Mesenchymal stem cell (in vitro differentiated cells and primary cell): ENCODE data around the gene ALDH16A1.

Experiments
- DNase-seq: peaks from one replicate; pipeline ENCODE4 v3.0.0-alpha.2; 2013
- H2AFZ ChIP-seq: one replicate; pipeline ENCODE4 v1.6.1; 2013; ENCODE audit warnings: low read depth, mild to moderate bottlenecking, control low read depth, inconsistent platforms, low read length, moderate library complexity
- H2AK5ac ChIP-seq: 2 replicates; pipeline ENCODE4 v1.6.1; 2013; ENCODE audit warnings: low read length, moderate library complexity, mild to moderate bottlenecking, inconsistent platforms; ENCODE audit not compliant: severe bottlenecking
- H2BK120ac ChIP-seq: one replicate; pipeline ENCODE4 v1.6.1; 2013; ENCODE audit warnings: low read depth, mild to moderate bottlenecking, inconsistent platforms, low read length, moderate library complexity
- H2BK12ac ChIP-seq, 2 experiments: one replicate each; pipeline ENCODE4 v1.6.1; 2013; ENCODE audit warnings: inconsistent platforms in 2 of 2, low read length in 2 of 2, mild to moderate bottlenecking in 2 of 2, moderate library complexity in 2 of 2, control low read depth in 1 of 2
- H2BK15ac ChIP-seq: one replicate; pipeline ENCODE4 v1.6.1; 2013; ENCODE audit warnings: mild to moderate bottlenecking, low read depth, inconsistent platforms; ENCODE audit not compliant: poor library complexity, severe bottlenecking
- H2BK5ac ChIP-seq: 2 replicates; pipeline ENCODE4 v1.6.1; 2013; ENCODE audit warnings: low read depth, mild to moderate bottlenecking, low read length, control low read depth, inconsistent platforms; ENCODE audit not compliant: poor library complexity, severe bottlenecking
- H3K14ac ChIP-seq, 2 experiments: one replicate each; pipeline ENCODE4 v1.6.1; 2013; ENCODE audit warnings: inconsistent platforms in 2 of 2, low read length in 2 of 2, control low read depth in 1 of 2, mild to moderate bottlenecking in 1 of 2, moderate library complexity in 1 of 2
- H3K18ac ChIP-seq, 2 experiments: one replicate each; pipeline ENCODE4 v1.6.1; 2013; ENCODE audit warnings: inconsistent platforms in 2 of 2, low read length in 2 of 2, control low read depth in 1 of 2, low read depth in 1 of 2, mild to moderate bottlenecking in 1 of 2
- H3K23ac ChIP-seq, 2 experiments: one replicate each; pipeline ENCODE4 v1.6.1; 2013; ENCODE audit warnings: inconsistent platforms in 2 of 2, low read length in 2 of 2, mild to moderate bottlenecking in 2 of 2, moderate library complexity in 2 of 2, control low read depth in 1 of 2
- H3K27ac ChIP-seq: 2 replicates; pipeline ENCODE4 v1.5.1; 2013; ENCODE audit warnings: mild to moderate bottlenecking, moderate library complexity, low read length, control low read depth, inconsistent platforms; ENCODE audit not compliant: poor library complexity, severe bottlenecking
- H3K27me3 ChIP-seq, 2 experiments: 2 replicates each; pipeline versions ENCODE4 v1.6.1 to v1.7.0; 2013; ENCODE audit warnings: low read length in 2 of 2, mild to moderate bottlenecking in 2 of 2, moderate library complexity in 2 of 2, control low read depth in 1 of 2, inconsistent platforms in 1 of 2; ENCODE audit not compliant: control insufficient read depth in 1 of 2, insufficient read depth in 1 of 2
- H3K36me3 ChIP-seq, 2 experiments: 2 replicates each; pipeline versions ENCODE4 v1.6.1 to v1.7.0; 2013; ENCODE audit warnings: low read length in 2 of 2, control low read depth in 1 of 2, inconsistent platforms in 1 of 2, low read depth in 1 of 2, mild to moderate bottlenecking in 1 of 2; ENCODE audit not compliant: insufficient read depth in 2 of 2, control insufficient read depth in 1 of 2
- H3K4ac ChIP-seq, 2 experiments: one replicate each; pipeline ENCODE4 v1.6.1; 2013; ENCODE audit warnings: inconsistent platforms in 2 of 2, low read length in 2 of 2, mild to moderate bottlenecking in 2 of 2, moderate library complexity in 2 of 2, control low read depth in 1 of 2, low read depth in 1 of 2
- H3K4me1 ChIP-seq: 2 replicates; pipeline ENCODE4 v1.6.1; 2013; ENCODE audit warnings: low read depth, low read length, control low read depth; ENCODE audit not compliant: control insufficient read depth, insufficient read depth
- H3K4me2 ChIP-seq: 2 replicates; pipeline ENCODE4 v1.6.1; 2013; ENCODE audit warnings: low read length, mild to moderate bottlenecking, inconsistent platforms; ENCODE audit not compliant: poor library complexity, severe bottlenecking
- H3K4me3 ChIP-seq, 2 experiments: 2 replicates each; pipeline versions ENCODE4 v1.5.1 to v1.7.0; 2013; ENCODE audit warnings: low read length in 2 of 2, mild to moderate bottlenecking in 2 of 2, control low read depth in 1 of 2, low read depth in 1 of 2; ENCODE audit not compliant: insufficient read depth in 1 of 2
- H3K79me1 ChIP-seq: replicated peaks from 2 replicates; pipeline ENCODE4 v1.6.1; 2013; ENCODE audit warnings: mild to moderate bottlenecking, control low read depth, low read length, inconsistent platforms; ENCODE audit not compliant: poor library complexity, severe bottlenecking
- H3K9ac ChIP-seq: 2 replicates; pipeline ENCODE4 v1.7.0; 2013; ENCODE audit warnings: mild to moderate bottlenecking, low read length, moderate library complexity
- H3K9me3 ChIP-seq: 2 replicates; pipeline ENCODE4 v1.7.0; 2013; ENCODE audit warnings: mild to moderate bottlenecking, low read length; ENCODE audit not compliant: control insufficient read depth
- H4K8ac ChIP-seq: one replicate; pipeline ENCODE4 v1.6.1; 2013; ENCODE audit warnings: inconsistent platforms, mild to moderate bottlenecking, low read length, moderate library complexity
- H4K91ac ChIP-seq: one replicate; pipeline ENCODE4 v1.6.1; 2013; ENCODE audit warnings: mild to moderate bottlenecking, low read length, inconsistent platforms
- WGBS: methylation state at CpG from one replicate; pipeline ENCODE4 v1.1.7; 2013; ENCODE audit warnings: mixed read lengths; 5-methylcytosine and 5-hydroxymethylcytosine counted together

The ALDH16A1 gene

DNA sequence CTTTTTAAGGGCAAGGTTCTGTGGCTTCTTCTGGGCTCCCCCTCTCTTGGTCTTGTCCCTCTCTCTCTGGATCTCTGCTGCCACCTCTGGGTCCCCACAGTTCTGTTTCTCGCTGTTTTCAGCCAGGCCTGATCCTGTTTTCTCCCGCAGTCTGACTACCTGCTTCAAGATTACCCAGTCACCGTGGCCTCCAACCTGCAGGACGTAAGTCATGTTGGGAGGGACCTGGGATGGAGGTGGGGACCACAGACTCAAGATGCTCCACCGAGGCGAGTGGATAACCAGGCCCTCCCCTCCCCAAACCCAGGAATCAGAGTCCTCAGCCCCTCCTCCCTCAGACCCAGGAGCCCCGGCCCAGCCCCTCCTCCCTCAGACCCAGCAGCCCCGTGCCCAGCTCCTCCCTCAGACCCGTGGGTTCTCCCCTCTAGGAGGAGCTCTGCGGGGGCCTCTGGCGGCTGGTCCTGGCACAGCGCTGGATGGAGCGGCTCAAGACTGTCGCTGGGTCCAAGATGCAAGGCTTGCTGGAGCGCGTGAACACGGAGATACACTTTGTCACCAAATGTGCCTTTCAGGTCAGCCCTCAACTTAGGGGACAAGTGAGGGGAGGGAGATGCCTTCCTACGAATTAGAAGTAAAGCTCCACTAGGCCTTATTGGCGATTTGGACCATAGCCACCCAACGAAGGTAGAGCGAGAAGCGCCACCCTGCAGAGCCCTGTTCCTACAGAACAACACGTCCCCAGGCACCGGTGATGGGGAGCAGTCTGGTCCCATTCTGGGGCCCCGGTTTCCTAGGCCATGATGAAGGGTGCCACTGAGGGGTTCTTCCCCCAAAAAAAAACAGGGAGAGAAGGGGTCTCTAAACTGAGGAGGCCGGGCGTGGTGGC, 23.2 kb downstream of the ALDH16A1 start:
- H4K8ac ChIP-seq = peak overlapping the region; percentile 71
- no peak overlapping the region for H3K4me2 ChIP-seq
- H3K14ac ChIP-seq = no peak overlapping the region
- no peaks in the 10 kb centered on the region for H3K79me1 ChIP-seq
- H2BK120ac ChIP-seq = no peak overlapping the region
- 42% methylated on average over 27 of the region's 27 CpGs for WGBS
- H2BK15ac ChIP-seq = no peak overlapping the region
- H3K36me3 ChIP-seq = no peaks in the 10 kb centered on the region
- no peak overlapping the region for H2AK5ac ChIP-seq
- H2BK12ac ChIP-seq = no peak overlapping the region
- H3K18ac ChIP-seq = no peak overlapping the region
- H2AFZ ChIP-seq = no peak overlapping the region
- H3K9me3 ChIP-seq = no peaks in the 10 kb centered on the region
- DNase-seq = peak; percentile 69
- peaks cover 0 to 7% of the 10 kb centered on the region in 2 experiments for H3K27me3 ChIP-seq
- H2BK5ac ChIP-seq = no peak overlapping the region
- peaks cover 14% of the 10 kb centered on the region for H3K4me1 ChIP-seq
- H3K23ac ChIP-seq = no peak overlapping the region
- H3K9ac ChIP-seq = peak overlapping the region; percentile 56
- no peak overlapping the region for H4K91ac ChIP-seq
- no peak overlapping the region for H3K4me3 ChIP-seq
- H3K27ac ChIP-seq = no peak overlapping the region
- no peak overlapping the region for H3K4ac ChIP-seq

- Histone ChIP-seq H3K14ac (no peak overlapping the region), H3K27ac (no peak overlapping the region), H3K4me3 (no peak overlapping the region), H3K4me2 (no peak overlapping the region), H2BK5ac (no peak overlapping the region), H3K27me3 (no peaks in the 10 kb centered on the region), H3K18ac (no peak overlapping the region), H4K91ac (no peak overlapping the region), H2BK15ac (no peak overlapping the region), H2BK12ac (no peak overlapping the region), H3K9ac (no peak overlapping the region), H2AK5ac (no peak overlapping the region), H3K23ac (no peak overlapping the region), H3K36me3 (peaks cover 0 to 7% of the 10 kb centered on the region in 2 experiments), H3K4ac (no peak overlapping the region), H2BK120ac (no peak overlapping the region), H3K79me1 (no peaks in the 10 kb centered on the region), H3K4me1 (peaks cover 5% of the 10 kb centered on the region), H3K9me3 (no peaks in the 10 kb centered on the region), H4K8ac (no peak overlapping the region), H2AFZ (no peak overlapping the region)
- DNase-seq = no peak
- WGBS = 88% methylated on average over 11 of the region's 14 CpGs
These were observed 27.1 kb downstream of the ALDH16A1 start for GRCh38 chr19:49479975-49480628.

DNA sequence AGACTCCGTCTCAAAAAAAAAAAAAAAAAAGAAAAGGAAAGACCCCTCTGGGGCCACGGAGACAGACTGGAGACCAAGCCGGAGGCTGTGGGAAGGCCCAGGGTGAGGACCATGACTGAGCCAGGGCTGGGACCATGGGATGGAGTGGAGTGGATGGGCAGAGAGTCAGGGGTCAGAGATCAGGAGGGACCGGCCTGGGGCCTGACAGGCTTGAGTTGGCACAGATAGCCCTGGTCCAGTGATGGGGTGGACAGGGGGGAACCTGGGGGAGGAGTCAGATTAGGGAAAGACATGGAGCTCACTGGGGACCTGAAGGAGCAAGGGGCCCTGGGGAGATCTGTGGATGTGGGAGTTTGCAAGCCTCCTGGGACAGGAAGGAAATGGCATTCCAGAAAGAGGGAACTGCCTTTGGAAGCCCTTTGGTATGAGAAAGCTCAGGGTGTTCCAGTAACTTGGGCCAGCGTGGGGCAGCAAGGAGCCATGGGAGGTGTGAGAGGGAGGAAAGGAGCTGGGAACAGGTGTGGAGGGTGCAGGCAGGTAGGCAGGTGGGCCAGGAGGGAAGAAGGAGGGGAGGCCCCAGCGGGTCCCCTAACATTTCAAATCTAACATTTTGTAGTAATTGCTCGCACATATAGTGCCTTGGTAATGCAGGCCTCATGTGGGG, 28.1 kb downstream of the ALDH16A1 start:
- H2AFZ ChIP-seq = no peak overlapping the region
- no peak overlapping the region for H3K9ac ChIP-seq
- no peak overlapping the region for H3K4ac ChIP-seq
- no peak for DNase-seq
- H3K79me1 ChIP-seq = peaks cover 2% of the 10 kb centered on the region
- H3K4me2 ChIP-seq = no peak overlapping the region
- H3K27me3 ChIP-seq = no peaks in the 10 kb centered on the region
- peaks cover 3% of the 10 kb centered on the region for H3K4me1 ChIP-seq
- H2BK120ac ChIP-seq = no peak overlapping the region
- 84% methylated on average over 5 of the region's 7 CpGs for WGBS
- H2BK5ac ChIP-seq = no peak overlapping the region
- H2BK15ac ChIP-seq = no peak overlapping the region
- no peak overlapping the region for H3K18ac ChIP-seq
- H4K8ac ChIP-seq = no peak overlapping the region
- no peak overlapping the region for H2AK5ac ChIP-seq
- H3K23ac ChIP-seq = no peak overlapping the region
- H4K91ac ChIP-seq = no peak overlapping the region
- no peak overlapping the region for H2BK12ac ChIP-seq
- no peak overlapping the region for H3K14ac ChIP-seq
- no peaks in the 10 kb centered on the region for H3K9me3 ChIP-seq
- H3K36me3 ChIP-seq = peaks cover 0 to 10% of the 10 kb centered on the region in 2 experiments
- H3K27ac ChIP-seq = no peak overlapping the region
- no peak overlapping the region for H3K4me3 ChIP-seq

DNA sequence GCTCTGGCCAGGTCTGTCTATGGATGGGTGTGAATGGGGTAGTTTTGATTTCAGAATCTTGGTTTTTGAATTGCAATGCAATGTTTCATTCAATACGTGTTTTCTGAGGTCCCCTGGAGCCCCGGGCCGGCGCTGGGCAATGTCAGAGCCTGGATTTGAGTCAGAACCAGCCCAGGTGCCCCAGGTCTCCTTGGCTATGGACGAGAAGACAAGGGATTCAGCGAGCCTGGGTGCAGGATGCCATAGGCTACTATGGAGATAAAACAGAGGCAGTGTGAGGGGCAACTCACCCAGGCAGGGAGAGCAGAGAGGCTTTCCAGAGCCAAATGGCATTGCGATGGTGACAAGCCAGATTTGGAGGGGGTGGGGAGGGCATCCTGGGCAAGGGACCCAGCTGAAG, 33.2 kb downstream of the ALDH16A1 start:
- H2BK12ac ChIP-seq = no peak overlapping the region
- 91% methylated on average over 7 of the region's 7 CpGs for WGBS

More for the DNA sequence above, 33.2 kb downstream of the ALDH16A1 start:
- no peak overlapping the region for H2AFZ ChIP-seq
- H3K27me3 ChIP-seq = no peaks in the 10 kb centered on the region
- no peak for DNase-seq
- no peak overlapping the region for H3K9ac ChIP-seq
- peak overlapping the region; percentile 100 for H4K8ac ChIP-seq
- no peak overlapping the region for H4K91ac ChIP-seq
- H3K14ac ChIP-seq = no peak overlapping the region
- H3K36me3 ChIP-seq = peaks cover 26 to 39% of the 10 kb centered on the region in 2 experiments
- H2BK15ac ChIP-seq = no peak overlapping the region
- peak overlapping the region; percentile 2 for H2AK5ac ChIP-seq
- H3K23ac ChIP-seq = no peak overlapping the region
- no peak overlapping the region for H3K18ac ChIP-seq
- H3K27ac ChIP-seq = no peak overlapping the region
- H3K79me1 ChIP-seq = peaks cover 3% of the 10 kb centered on the region
- no peak overlapping the region for H2BK5ac ChIP-seq
- no peak overlapping the region for H2BK120ac ChIP-seq
- no peak overlapping the region for H3K4me2 ChIP-seq
- H3K4ac ChIP-seq = no peak overlapping the region
- no peak overlapping the region for H3K4me3 ChIP-seq
- peaks cover 22% of the 10 kb centered on the region for H3K4me1 ChIP-seq
- H3K9me3 ChIP-seq = no peaks in the 10 kb centered on the region
